Activated naive CD4-positive, alpha-beta T cell treated with Interleukin-2 at 50 U/mL for 16 hours (primary cell): ENCODE data around the gene CPN1.
"Not testable (repeated sequence)": the region's sequence is repeated elsewhere in the genome, so short reads cannot be mapped to it uniquely, and the experiment has no call there.

Experiments used
- DNase-seq: peaks from one replicate; pipeline ENCODE4 v3.0.0-alpha.2; 2020

Gene CPN1

GRCh38 chr10:100020886-100021253, 60.8 kb downstream of the CPN1 start:
- no peak for DNase-seq

- DNase-seq, result no peak
These were observed 61.4 kb downstream of the CPN1 start for GRCh38 chr10:100020142-100020885.

DNA sequence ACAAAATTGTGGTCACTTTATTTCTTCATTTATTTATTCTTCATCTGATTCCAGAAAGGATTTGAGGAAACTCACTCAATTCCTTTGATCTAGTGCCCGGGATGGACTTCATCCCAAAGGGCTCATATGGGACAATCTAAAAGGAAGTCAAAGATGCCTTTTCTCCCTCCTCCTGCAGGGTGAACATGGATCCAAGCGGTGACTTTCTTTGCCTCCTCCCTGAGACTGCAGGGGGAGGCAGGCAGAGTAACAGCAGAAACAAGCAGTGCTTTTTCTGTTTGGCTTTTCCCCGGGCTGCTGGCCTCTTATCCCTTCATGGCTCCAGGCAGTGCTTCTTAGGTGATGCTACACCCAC, 61.9 kb downstream of the CPN1 start:
- DNase-seq, result no peak

DNA sequence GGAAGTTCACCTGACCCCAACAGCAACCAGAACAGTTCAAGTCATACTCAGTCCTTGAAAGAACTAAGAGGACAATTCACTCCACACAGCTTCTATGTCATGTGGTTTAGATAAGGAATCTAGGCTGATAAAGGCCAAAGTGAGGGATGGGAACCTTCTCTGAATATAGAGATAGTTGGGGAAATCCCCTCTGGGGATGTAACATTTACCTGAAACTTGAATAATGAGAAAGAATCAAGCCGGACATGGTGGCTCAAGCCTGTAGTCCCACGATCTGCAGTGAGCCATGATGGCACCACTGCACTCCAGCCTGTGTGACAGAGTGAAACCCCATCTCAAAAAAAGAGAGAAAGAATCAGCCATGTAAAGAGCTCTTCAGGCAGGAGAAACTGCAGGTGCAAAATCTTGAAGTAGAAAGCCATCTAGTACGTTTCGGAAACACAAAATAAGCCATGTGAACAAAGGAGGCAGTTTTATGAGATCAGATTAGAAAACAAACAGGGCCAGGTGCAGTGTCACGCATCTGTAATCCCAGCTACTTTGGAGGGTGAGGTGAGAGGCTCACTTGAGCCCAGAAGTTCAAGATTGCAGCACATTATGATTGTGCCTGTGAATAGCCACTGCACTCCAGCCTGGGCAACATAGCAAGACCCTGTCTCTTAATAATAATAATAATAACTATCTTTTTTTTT, 67.5 kb downstream of the CPN1 start:
- DNase-seq, result no peak

GRCh38 chr10:100013621-100014020, 68.0 kb downstream of the CPN1 start:
- no peak for DNase-seq

DNA sequence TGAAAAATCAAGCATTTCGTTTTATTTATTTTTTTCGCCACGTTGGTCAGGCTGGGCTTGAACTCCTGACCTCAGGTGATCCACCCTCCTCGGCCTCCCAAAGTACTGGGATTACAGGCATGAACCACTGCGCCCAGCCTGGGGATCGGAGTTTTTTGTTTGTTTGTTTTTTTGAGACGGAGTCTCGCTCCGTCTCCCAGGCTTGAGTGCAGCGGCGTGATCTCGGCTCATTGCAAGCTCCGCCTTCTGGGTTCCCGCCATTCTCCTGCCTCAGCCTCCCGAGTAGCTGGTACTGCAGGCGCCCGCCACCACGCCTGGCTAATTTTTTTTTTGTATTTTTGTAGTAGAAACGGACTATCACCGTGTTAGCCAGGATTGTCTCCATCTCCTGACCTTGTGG, 69.8 kb downstream of the CPN1 start:
- DNase-seq, result not testable (repeated sequence)

DNA sequence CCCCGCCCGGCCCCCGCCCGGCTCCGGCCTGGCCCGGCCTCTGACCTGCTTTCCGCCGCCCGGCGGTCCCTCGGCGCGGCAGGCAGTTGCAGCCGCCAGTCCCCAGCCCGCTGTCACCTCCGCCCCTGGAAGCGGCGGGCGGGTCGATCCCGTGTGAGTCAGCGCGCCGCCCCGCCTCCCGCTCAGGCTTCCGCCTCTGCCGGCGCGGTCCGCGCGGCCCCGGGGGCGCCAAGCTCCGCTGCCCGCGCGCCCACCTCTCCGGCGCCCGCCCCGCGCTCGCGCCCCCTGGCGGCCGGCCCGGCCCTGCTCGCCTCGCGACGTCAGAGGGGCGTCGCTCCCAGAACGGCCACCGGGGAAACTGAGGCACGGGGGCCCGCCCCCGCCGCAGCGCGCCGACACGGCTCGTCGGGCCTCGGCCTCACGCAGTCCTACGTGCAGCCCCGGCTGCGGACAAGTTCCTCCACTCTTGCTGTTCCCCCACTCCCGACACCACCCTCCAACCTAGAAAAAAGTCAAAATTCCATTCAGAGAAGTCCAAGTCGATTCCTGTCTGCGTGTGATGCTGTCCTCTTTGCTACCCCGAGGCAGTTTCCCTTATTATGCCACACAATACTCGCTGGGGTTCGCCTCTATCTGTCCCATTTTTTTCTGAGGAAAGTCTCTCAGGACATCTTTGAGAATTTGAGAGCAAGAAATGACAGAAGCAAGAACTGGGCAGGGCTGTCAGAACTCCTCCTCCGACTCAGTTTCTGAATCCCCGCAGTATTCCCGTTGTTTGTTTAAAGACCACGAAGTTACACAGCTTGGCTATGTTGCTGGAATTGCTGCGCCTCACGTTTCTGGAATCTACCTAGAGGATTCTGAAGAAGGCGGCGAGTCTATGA, 71.6 kb downstream of the CPN1 start, which contains the start of gene DNMBP:
Gene DNMBP (minus strand): TSS at position 155 of the 884 bp plus-strand sequence. CDS start 37,823 bp downstream, outside the sequence.
- peak; percentile 84 for DNase-seq

GRCh38 chr10:100009283-100009792, 72.3 kb downstream of the CPN1 start:
- DNase-seq, result no peak

DNA sequence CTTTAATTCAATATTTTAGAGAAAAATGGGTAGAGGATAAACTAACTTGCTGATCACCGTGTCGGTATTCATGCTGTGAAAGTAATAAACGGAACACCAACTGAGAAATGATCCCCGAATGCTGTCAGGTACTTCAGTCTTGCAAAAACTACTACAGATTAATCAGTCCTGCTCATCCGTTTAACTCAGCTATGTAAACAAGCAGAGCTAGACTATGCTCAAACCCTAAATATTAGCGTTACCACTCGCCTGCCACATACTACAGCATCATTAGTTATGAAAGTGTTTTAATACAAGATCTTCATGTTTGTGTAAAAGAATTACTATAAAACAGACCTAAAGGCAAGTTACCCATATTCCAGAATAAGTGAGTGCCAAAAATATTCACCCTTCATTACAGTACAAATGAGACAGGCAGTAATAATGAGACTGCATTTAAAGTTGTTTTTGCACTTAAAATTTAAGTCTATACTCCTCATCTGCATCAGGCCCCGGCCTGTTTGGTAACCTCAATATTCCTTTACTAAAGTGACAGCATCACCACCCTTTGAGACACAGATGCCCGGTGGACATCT, 72.9 kb downstream of the CPN1 start:
- DNase-seq, result no peak

DNA sequence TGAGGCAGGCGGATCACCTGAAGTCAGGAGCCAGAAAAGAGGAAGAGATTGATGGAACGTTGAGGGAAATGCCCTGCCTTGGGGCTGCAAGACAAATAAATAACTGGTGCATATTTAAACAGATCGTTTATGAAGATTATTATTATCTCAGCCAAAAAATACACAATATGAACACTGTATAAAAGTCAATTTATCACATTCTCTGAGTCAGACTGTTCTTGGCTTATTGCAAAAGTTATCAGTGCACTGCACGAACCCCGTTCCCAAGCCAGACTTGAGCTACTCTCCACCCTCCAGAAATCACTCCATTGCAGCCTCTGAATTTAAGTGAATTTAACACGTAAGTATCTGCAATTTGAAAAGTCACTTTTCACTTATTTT, 73.5 kb downstream of the CPN1 start:
- DNase-seq, result no peak

GRCh38 chr10:100007231-100008141, 74.2 kb downstream of the CPN1 start:
- DNase-seq, result no peak

GRCh38 chr10:100006243-100006886, 75.3 kb downstream of the CPN1 start:
- DNase-seq, result no peak

- no peak for DNase-seq
These were observed 76.7 kb downstream of the CPN1 start for GRCh38 chr10:100004805-100005510.

GRCh38 chr10:100000109-100000644, 81.5 kb downstream of the CPN1 start:
- DNase-seq, result no peak

DNA sequence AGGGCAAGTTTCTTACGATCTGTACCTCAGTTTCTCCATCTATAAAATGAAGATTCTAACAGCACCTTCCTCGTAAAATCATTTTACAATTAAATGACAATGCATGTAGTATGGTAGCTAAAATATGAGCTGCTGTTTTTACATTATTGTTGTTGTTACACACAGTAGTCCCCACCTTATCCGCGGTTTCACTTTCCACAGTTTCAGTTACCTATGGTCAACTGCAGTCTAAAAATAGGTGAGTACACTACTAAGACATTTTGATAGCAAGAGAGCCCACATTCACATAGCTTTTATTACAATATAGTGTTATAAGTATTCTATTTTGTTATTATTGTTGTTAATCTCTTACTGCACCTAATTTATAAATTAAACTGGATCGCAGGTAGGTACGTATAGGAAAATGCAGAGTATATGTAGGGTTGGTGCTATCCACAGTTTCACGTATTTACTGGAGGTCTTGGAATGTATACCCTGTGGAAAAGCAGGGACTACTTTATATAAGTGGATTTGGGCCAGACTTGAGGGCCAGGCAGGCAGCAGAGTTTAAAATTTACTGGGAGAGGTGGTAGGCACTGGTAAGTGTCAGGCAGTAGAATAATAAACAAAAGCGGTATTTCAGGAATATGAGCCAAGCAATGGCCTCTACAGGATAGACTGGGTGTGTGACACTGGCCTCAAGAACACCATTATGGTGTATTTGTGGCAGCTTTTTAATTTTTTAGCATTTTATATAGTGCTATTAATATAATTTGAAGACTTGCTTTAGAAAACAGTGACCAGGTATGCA, 82.2 kb downstream of the CPN1 start:
- no peak for DNase-seq

DNA sequence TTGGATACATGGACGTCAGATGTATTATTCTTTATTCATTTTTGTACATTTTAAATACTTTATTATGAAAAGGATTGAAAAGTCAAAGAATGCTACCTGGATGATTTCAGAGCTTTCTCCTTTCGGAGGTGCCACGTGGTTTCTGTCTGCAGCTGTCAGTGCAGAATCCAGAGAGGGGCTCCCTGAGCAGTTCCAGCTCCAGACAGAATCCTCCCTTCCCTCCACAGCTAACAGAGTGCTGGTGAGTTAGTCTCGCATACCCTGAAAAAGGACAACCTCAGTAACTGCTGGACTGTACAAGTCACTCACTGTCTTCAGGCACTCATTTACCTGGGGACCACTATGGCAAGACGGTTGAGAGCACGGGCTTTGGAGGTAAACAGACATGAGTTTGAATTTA, 82.8 kb downstream of the CPN1 start:
- no peak for DNase-seq

DNA sequence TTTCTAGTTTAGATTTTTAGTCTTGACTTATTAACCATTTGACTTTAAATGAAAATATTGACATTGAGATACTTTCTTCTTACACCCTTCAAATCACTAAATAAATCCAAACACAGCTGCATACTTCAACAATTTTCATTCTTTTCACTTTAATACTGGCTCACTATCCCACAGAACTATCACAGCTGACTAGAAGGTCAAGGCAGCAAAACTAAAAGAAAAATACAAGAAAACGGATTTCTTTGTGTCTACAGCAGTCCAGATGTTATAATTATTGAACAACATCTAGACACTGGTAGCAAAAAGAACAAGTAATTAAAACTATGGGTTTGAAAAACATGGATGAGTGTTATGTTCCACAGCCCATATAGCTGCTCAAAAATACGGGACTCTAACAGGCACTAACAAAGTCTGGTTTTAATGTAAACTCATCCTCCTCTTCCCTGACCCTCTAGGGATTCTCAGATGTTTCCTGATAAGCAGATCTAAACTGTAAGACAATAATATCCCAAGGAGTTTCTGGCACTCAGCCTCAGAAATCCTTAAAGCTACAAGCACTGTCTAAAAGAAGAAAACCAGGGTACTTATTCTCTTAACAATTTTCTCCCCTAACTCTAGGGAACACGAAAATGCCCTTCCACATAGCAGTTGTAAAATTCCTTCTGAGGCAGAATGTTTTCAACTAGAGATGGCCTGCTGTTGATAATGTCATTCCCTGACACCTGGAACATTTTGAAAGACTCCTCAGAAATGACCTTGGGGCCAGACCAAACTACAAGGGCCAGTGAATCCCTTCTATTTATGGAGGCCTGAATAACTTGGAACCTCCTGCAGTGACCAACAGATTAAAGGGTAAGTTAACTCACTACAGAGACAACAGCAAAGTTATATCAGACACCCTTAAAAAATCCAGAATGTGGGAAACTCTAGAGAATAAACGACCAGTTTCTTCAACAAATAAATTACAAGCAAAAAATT, 84.7 kb downstream of the CPN1 start:
- DNase-seq, result no peak

- DNase-seq, result no peak
These were observed 86.0 kb downstream of the CPN1 start for GRCh38 chr10:99995713-99996112.
